Stimulated activated naive CD8-positive, alpha-beta T cell treated with anti-CD3 and anti-CD28 coated beads, Interleukin-15, Interleukin-2, amounts not matched to agents 100 ng/mL and 50 ng/mL, for 24 hours (primary cell): ENCODE measurements around the gene IREB2.

Experiments
- H3K27ac Mint-ChIP-seq: one replicate; pipeline ENCODE4 v1.8.0; 2021; ENCODE audit warnings: mild to moderate bottlenecking, mixed read lengths
- H3K27me3 Mint-ChIP-seq: one replicate; pipeline ENCODE4 v1.8.0; 2021; ENCODE audit warnings: mixed read lengths
- H3K36me3 Mint-ChIP-seq: one replicate; pipeline ENCODE4 v1.8.0; 2021; ENCODE audit warnings: low read depth, mixed read lengths
- H3K4me1 Mint-ChIP-seq: one replicate; pipeline ENCODE4 v1.8.0; 2021; ENCODE audit warnings: low read depth, mixed read lengths
- H3K4me3 Mint-ChIP-seq: one replicate; pipeline ENCODE4 v1.8.0; 2021; ENCODE audit warnings: mild to moderate bottlenecking, mixed read lengths
- H3K9me3 Mint-ChIP-seq: one replicate; pipeline ENCODE4 v1.8.0; 2021; ENCODE audit warnings: mixed read lengths

Gene IREB2

GRCh38 chr15:78437762-78438618 lies at the start of gene IREB2:
IREB2 (plus strand) TSS chr15:78438216; CDS start chr15:78438338, 122 bp downstream.
- Mint-ChIP-seq H3K36me3 (peaks cover 35% of the 10 kb centered on the region), H3K4me1 (peaks cover 44% of the 10 kb centered on the region), H3K4me3 (peak within 1 kb of the TSS; percentile 94)

GRCh38 chr15:78388865-78389264 lies 49.2 kb upstream of the IREB2 start:
- H3K36me3 Mint-ChIP-seq: no peaks in the 10 kb centered on the region
- H3K9me3 Mint-ChIP-seq: no peaks in the 10 kb centered on the region
- H3K4me3 Mint-ChIP-seq: no peak overlapping the region
- peaks cover 20% of the 10 kb centered on the region for H3K27me3 Mint-ChIP-seq
- H3K4me1 Mint-ChIP-seq: no peaks in the 10 kb centered on the region
- no peak overlapping the region for H3K27ac Mint-ChIP-seq

More at GRCh38 chr15:78437762-78438618, at the start of gene IREB2:
- Mint-ChIP-seq H3K27me3 (no peaks in the 10 kb centered on the region), H3K27ac (peak within 1 kb of the TSS; percentile 99), H3K9me3 (no peaks in the 10 kb centered on the region)

GRCh38 chr15:78389322-78389721 lies 48.7 kb upstream of the IREB2 start:
- Mint-ChIP-seq H3K27me3 (peaks cover 17% of the 10 kb centered on the region), H3K9me3 (no peaks in the 10 kb centered on the region), H3K36me3 (no peaks in the 10 kb centered on the region), H3K27ac (no peak overlapping the region), H3K4me3 (no peak overlapping the region), H3K4me1 (no peaks in the 10 kb centered on the region)

GRCh38 chr15:78389738-78390137 lies 48.3 kb upstream of the IREB2 start:
- H3K9me3 Mint-ChIP-seq: no peaks in the 10 kb centered on the region
- H3K36me3 Mint-ChIP-seq: no peaks in the 10 kb centered on the region
- peaks cover 17% of the 10 kb centered on the region for H3K27me3 Mint-ChIP-seq
- H3K4me1 Mint-ChIP-seq: no peaks in the 10 kb centered on the region
- no peak overlapping the region for H3K27ac Mint-ChIP-seq
- H3K4me3 Mint-ChIP-seq: no peak overlapping the region

GRCh38 chr15:78390242-78390641 lies 47.8 kb upstream of the IREB2 start:
- Mint-ChIP-seq H3K36me3 (no peaks in the 10 kb centered on the region), H3K27me3 (peaks cover 13% of the 10 kb centered on the region), H3K4me1 (no peaks in the 10 kb centered on the region), H3K27ac (peak overlapping the region; percentile 22), H3K4me3 (no peak overlapping the region), H3K9me3 (no peaks in the 10 kb centered on the region)

- Mint-ChIP-seq H3K27me3 (peaks cover 7% of the 10 kb centered on the region), H3K4me3 (no peak overlapping the region), H3K9me3 (no peaks in the 10 kb centered on the region), H3K36me3 (no peaks in the 10 kb centered on the region), H3K27ac (no peak overlapping the region), H3K4me1 (no peaks in the 10 kb centered on the region)
These were observed 47.2 kb upstream of the IREB2 start for GRCh38 chr15:78390826-78391225.

- Mint-ChIP-seq H3K4me1 (no peaks in the 10 kb centered on the region), H3K27ac (no peak overlapping the region), H3K36me3 (no peaks in the 10 kb centered on the region), H3K4me3 (no peak overlapping the region), H3K27me3 (peaks cover 2% of the 10 kb centered on the region), H3K9me3 (no peaks in the 10 kb centered on the region)
These were observed 46.2 kb upstream of the IREB2 start for GRCh38 chr15:78391781-78392180.

- no peaks in the 10 kb centered on the region for H3K9me3 Mint-ChIP-seq
- no peaks in the 10 kb centered on the region for H3K36me3 Mint-ChIP-seq
- no peaks in the 10 kb centered on the region for H3K27me3 Mint-ChIP-seq
- no peak overlapping the region for H3K4me3 Mint-ChIP-seq
- H3K4me1 Mint-ChIP-seq: no peaks in the 10 kb centered on the region
- H3K27ac Mint-ChIP-seq: no peak overlapping the region
These were observed 45.6 kb upstream of the IREB2 start for GRCh38 chr15:78392430-78392829.

- Mint-ChIP-seq H3K4me3 (no peak overlapping the region), H3K9me3 (no peaks in the 10 kb centered on the region), H3K4me1 (no peaks in the 10 kb centered on the region), H3K36me3 (no peaks in the 10 kb centered on the region), H3K27ac (no peak overlapping the region), H3K27me3 (no peaks in the 10 kb centered on the region)
These were observed 44.9 kb upstream of the IREB2 start for GRCh38 chr15:78393137-78393536.

- H3K36me3 Mint-ChIP-seq: no peaks in the 10 kb centered on the region
- no peaks in the 10 kb centered on the region for H3K4me1 Mint-ChIP-seq
- H3K4me3 Mint-ChIP-seq: no peak overlapping the region
- no peak overlapping the region for H3K27ac Mint-ChIP-seq
- no peaks in the 10 kb centered on the region for H3K9me3 Mint-ChIP-seq
- no peaks in the 10 kb centered on the region for H3K27me3 Mint-ChIP-seq
These were observed 44.0 kb upstream of the IREB2 start for GRCh38 chr15:78394026-78394425.

- no peaks in the 10 kb centered on the region for H3K27me3 Mint-ChIP-seq
- H3K4me3 Mint-ChIP-seq: no peak overlapping the region
- no peak overlapping the region for H3K27ac Mint-ChIP-seq
- no peaks in the 10 kb centered on the region for H3K9me3 Mint-ChIP-seq
- H3K36me3 Mint-ChIP-seq: no peaks in the 10 kb centered on the region
- no peaks in the 10 kb centered on the region for H3K4me1 Mint-ChIP-seq
These were observed 42.9 kb upstream of the IREB2 start for GRCh38 chr15:78394981-78395616.

GRCh38 chr15:78396186-78396814 lies 41.7 kb upstream of the IREB2 start:
- Mint-ChIP-seq H3K36me3 (no peaks in the 10 kb centered on the region), H3K27ac (no peak overlapping the region), H3K4me1 (no peaks in the 10 kb centered on the region), H3K27me3 (no peaks in the 10 kb centered on the region), H3K4me3 (no peak overlapping the region), H3K9me3 (no peaks in the 10 kb centered on the region)

GRCh38 chr15:78396976-78397375 lies 41.0 kb upstream of the IREB2 start:
- Mint-ChIP-seq H3K36me3 (no peaks in the 10 kb centered on the region), H3K9me3 (no peaks in the 10 kb centered on the region), H3K27me3 (no peaks in the 10 kb centered on the region), H3K4me3 (no peak overlapping the region), H3K27ac (no peak overlapping the region), H3K4me1 (no peaks in the 10 kb centered on the region)

GRCh38 chr15:78397382-78397781 lies 40.6 kb upstream of the IREB2 start:
- Mint-ChIP-seq H3K36me3 (no peaks in the 10 kb centered on the region), H3K9me3 (no peaks in the 10 kb centered on the region), H3K27ac (no peak overlapping the region), H3K4me3 (no peak overlapping the region), H3K27me3 (no peaks in the 10 kb centered on the region), H3K4me1 (no peaks in the 10 kb centered on the region)

- no peaks in the 10 kb centered on the region for H3K27me3 Mint-ChIP-seq
- no peak overlapping the region for H3K4me3 Mint-ChIP-seq
- H3K27ac Mint-ChIP-seq: no peak overlapping the region
- no peaks in the 10 kb centered on the region for H3K36me3 Mint-ChIP-seq
- no peaks in the 10 kb centered on the region for H3K9me3 Mint-ChIP-seq
- no peaks in the 10 kb centered on the region for H3K4me1 Mint-ChIP-seq
These were observed 39.8 kb upstream of the IREB2 start for GRCh38 chr15:78398076-78398825.
